ENCODE results near the gene MAP3K3.

Gene MAP3K3

GRCh38 chr17:63658366-63658765 lies 36.1 kb downstream of the MAP3K3 start:
- DNase-seq, result no peak

DNA sequence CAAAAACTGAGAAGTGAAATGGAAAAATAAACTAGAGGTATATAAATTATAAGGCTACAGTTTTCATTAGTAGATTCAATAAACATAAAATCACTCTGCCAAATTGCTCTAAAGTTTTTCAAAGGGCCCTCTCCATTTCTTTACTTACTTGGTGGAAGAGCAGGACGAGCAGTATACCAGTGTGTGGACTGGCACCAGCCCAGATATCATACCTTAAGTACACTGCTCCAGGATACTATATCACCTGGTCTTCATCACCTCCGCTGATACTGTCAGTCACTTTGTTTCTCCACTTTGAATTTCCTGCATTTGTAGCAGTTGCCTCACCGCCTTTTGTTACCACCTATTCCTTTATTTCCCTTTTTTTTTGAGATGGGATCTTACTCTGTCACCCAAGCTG lies 37.6 kb downstream of the MAP3K3 start:
- DNase-seq, result no peak

GRCh38 chr17:63665527-63666214 lies 43.5 kb downstream of the MAP3K3 start:
- no peak for DNase-seq

- no peak for DNase-seq
Measured at GRCh38 chr17:63672856-63673255, 50.6 kb downstream of the MAP3K3 start.

GRCh38 chr17:63675231-63675606 lies 53.0 kb downstream of the MAP3K3 start:
- DNase-seq, result no peak

GRCh38 chr17:63675607-63676546 lies 53.7 kb downstream of the MAP3K3 start:
- DNase-seq, result peak; percentile 65

DNA sequence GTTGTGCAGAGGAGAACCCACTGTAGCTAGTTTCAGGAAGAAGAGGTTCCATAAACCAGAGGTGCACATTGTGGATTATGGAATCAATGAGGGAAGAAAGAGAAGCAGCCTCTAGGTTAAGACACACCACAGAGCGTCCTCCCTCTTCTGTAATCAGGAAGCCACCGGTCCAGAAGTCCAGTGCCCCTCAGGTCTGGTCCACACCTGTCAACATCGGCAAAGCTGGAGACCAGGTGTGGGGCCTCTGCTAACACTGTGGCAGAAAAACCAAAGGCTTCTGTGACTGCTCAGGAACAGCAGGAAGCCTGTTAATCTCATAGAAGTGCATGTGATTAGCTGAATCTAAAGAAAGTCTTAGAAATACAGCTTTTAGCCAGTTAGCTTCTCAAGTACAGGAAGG lies 54.4 kb downstream of the MAP3K3 start:
- DNase-seq, result no peak

DNA sequence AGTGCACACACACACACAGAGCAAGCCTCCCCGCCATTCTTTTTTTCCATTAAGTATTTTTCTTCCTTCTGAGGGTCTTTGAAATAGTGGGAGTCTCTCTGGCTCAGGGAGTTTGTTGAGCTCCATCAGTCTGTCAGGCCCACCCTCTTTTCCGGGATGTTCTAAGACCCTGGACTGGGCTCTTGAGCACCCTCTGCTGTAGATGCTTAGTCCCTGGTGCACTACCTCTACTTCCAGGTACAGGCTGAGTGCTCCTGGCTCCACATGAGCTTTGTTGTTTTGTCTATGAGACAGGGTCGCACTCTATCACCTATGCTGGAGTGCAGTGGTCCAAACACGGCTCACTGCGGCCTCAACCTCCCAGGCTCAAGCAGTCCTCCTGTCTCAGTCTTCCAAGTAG lies 57.0 kb downstream of the MAP3K3 start:
- DNase-seq, result no peak

DNA sequence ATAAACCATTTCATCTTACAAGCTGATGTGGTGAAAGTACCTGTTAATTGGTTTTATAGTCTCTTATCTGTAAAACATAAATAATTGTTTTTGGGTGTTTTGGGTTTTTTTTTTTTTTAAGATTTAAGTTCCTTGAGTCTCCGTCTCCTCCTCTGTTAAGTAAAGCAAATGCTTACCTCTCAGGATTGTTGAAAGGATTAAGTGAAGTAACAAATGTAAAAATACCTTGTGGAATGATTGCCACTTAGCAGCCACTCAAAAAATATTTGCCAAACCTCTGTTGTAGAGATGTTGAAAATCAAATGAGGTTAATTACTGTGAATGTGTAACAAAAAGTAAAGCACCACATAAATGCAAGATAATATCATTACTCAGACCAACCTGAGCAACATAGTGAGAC lies 58.5 kb downstream of the MAP3K3 start:
- DNase-seq, result no peak

- no peak for DNase-seq
Measured at GRCh38 chr17:63681530-63681929, 59.3 kb downstream of the MAP3K3 start.

- DNase-seq, result no peak
Measured at GRCh38 chr17:63682441-63682840, 60.2 kb downstream of the MAP3K3 start.

- no peak for DNase-seq
Measured at GRCh38 chr17:63682981-63683380, 60.8 kb downstream of the MAP3K3 start.

DNA sequence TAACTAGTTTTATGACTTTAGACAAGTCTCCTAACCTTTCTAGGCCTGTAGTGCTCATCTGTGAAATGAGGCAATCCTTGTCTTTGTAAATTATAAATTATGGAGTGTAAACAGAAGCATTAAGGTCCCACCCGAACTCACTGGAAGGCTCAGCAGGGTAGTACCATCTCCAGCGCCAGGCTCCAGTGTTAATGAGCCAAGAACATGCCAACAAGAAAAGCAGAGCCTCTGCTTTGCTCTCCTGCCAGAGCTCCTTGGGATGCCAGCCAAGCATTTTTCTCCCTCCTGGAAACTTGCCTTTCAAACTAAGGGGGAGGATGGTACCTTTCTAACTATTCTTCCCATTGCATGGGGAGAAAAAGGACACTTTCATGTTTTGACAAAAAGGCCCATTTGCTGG lies 62.8 kb downstream of the MAP3K3 start:
- no peak for DNase-seq

DNA sequence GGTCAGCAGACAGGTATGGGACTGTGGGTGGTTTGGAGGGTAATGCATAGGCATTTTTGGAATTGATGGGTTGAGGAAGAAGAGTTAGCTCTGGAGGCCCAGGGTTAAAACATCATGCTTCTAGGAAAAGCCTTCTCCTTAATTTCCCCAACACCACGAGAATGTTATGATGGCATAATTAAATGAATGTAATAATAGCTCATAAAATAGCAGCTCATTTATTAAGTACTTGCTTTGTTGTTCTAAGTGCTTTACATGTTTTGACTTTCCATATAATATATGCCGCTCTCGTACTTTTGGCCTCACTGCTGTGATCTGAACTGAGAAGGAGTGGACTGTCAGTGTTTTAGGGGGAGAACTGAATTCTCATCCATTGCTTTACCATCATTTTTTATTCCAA lies 63.4 kb downstream of the MAP3K3 start:
- DNase-seq, result no peak

DNA sequence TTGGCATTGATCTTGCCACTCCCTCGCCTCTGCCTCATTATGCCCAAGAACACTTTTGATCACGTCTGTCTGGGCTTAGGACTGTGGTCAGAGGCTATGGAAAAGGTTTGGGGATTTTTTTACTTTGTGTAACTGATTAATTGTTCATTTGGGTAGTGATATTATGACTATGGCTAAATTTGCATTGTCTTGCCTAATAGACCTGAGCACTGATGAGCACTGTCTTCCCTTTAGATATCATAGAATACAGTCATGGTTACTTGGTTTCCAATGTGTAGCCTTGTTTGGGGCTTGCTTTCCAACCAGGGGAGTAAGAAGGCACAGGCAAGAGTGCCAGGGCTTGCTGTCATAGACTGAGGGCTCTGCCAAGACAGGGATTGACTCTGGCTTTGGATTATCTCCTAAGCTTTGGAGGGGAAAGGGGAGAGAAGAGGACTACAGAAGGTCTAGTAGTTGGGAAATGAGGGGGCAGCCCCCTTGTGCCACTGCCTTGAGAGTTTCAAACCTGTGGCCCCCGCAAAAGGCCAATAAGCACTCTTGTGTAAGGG lies 64.0 kb downstream of the MAP3K3 start:
- DNase-seq, result no peak

DNA sequence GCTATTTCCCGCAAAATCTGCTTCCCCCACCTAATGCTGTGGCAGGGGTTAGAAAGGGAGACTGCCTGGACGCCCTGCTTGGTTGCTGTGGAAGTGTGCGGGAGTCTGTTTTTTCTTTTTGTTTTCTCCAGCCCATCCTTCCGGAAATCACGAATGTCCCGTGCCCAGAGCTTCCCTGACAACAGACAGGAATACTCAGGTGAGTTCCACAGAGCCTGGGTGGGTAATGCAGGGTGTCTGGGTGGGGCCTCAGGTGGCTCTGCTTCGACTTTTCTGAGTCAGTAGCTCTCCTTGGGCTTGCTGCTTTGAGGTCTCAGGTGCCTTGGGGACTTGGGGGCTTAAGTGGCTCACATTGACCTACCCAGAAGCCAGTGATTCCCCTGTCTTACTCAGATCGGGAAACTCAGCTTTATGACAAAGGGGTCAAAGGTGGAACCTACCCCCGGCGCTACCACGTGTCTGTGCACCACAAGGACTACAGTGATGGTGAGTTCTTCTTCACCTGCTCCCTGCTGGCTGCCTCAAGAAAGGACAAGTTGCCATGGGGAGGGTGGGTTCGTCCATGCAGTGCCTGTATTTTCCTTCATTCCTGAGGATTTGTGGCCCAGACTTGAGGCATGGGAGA lies 66.3 kb downstream of the MAP3K3 start:
- no peak for DNase-seq

GRCh38 chr17:63689479-63689878 lies 67.3 kb downstream of the MAP3K3 start:
- DNase-seq, result no peak

- no peak for DNase-seq
Measured at GRCh38 chr17:63692195-63692816, 70.1 kb downstream of the MAP3K3 start.

GRCh38 chr17:63693411-63694113 lies 71.3 kb downstream of the MAP3K3 start:
- DNase-seq, result no peak

GRCh38 chr17:63694229-63694949 lies 72.2 kb downstream of the MAP3K3 start:
- no peak for DNase-seq

GRCh38 chr17:63694950-63695773 lies 72.9 kb downstream of the MAP3K3 start:
- no peak for DNase-seq

Data from NCI-H2029 (cell line).